Heart left ventricle (tissue), 16 donors: Measurements from ENCODE around the gene RBM15. TPM values are rescaled to one million over a fixed set of nuclear protein-coding genes. Genes with fewer than 3 reads are reported as not detected.
A peak's percentile ranks its signal among the peaks of the same experiment; 100 is the strongest.

ENCODE experiments used
- ATAC-seq, 4 donors: fragments of 200-7000 bp; cut with Tn5 transposase; one replicate each; pipeline ENCODE4 v1.9.1; 2020 to 2022; ENCODE audit warnings: moderate library complexity in 4 of 4, mild to moderate bottlenecking in 3 of 4, moderate number of reproducible peaks in 1 of 4
- DNase-seq, 5 donors: peaks; one replicate each; pipeline ENCODE4 v3.0.0-alpha.2; 2020
- H3K27ac ChIP-seq, 12 donors: fragments of 200-600 bp; sonication (generic) in 4 of 12; one replicate each; pipeline versions ENCODE4 v1.5.0 to v1.8.0; 2016 to 2022; ENCODE audit warnings: mild to moderate bottlenecking in 2 of 12
- H3K27me3 ChIP-seq, 9 donors: fragments of 200-600 bp; sonication (generic) in 2 of 9; one replicate each; pipeline versions ENCODE4 v1.5.1 to v1.8.0; 2016 to 2022; ENCODE audit warnings: mild to moderate bottlenecking in 3 of 9
- H3K36me3 ChIP-seq, 9 donors: fragments of 200-600 bp; sonication (generic) in 2 of 9; one replicate each; pipeline versions ENCODE4 v1.5.0 to v1.8.0; 2018 to 2022; ENCODE audit warnings: mild to moderate bottlenecking in 2 of 9
- H3K4me1 ChIP-seq, 12 donors: fragments of 200-600 bp; sonication (generic) in 4 of 12; one replicate each; pipeline versions ENCODE4 v1.5.0 to v1.8.0; 2016 to 2022; ENCODE audit warnings: mild to moderate bottlenecking in 3 of 12
- H3K4me3 ChIP-seq, 12 donors: fragments of 200-600 bp; sonication (generic) in 4 of 12; one replicate each; pipeline versions ENCODE4 v1.5.0 to v1.8.0; 2017 to 2022; ENCODE audit warnings: mild to moderate bottlenecking in 9 of 12, moderate library complexity in 4 of 12
- H3K9me3 ChIP-seq, 12 donors: fragments of 200-600 bp; sonication (generic) in 4 of 12; one replicate each; pipeline versions ENCODE4 v1.5.0 to v1.8.0; 2016 to 2022; ENCODE audit warnings: mild to moderate bottlenecking in 1 of 12
- CTCF ChIP-seq, 12 donors: fragments of 200-600 bp; sonication (generic) in 4 of 12; IDR thresholded peaks; one replicate each; pipeline versions ENCODE4 v1.5.0 to v1.8.0; 2018 to 2022; ENCODE audit warnings: antibody characterized with exemption in 12 of 12, mild to moderate bottlenecking in 5 of 12
- POLR2A ChIP-seq, 2 donors: fragments of 450-650 bp; IDR thresholded peaks; one replicate each; pipeline ENCODE4 v1.6.1; 2017; ENCODE audit warnings: antibody characterized with exemption in 2 of 2, mild to moderate bottlenecking in 2 of 2, moderate library complexity in 2 of 2
- WGBS, 4 donors: extraction: QIAGEN DNeasy Blood & Tissue Kit in 2 of 4; methylation state at CpG; one replicate each; pipeline versions ENCODE4 v1.1.5 to v1.1.7; 2013 to 2018; 5-methylcytosine and 5-hydroxymethylcytosine counted together
- intact Hi-C, 10 donors: fragments of 100-400 bp; cut with DNase I; formaldehyde crosslinking; loops; one replicate each; pipeline versions ENCODE4 v1.11.1 to v1.14.2; 2022
- polyA plus RNA-seq, 2 donors: library from polyadenylated mRNA; stranded (reverse); fragments of 200-250 nt; gene quantifications; one replicate each; pipeline ENCODE4 v1.2.3, GENCODE V29; 2013
- total RNA-seq, 9 donors: library from RNA; depleted of rRNA in 2 of 9; stranded (reverse); fragments of >200 nt in 2 of 9; fragmentation: NEBNext Ultra II Directional in 3 of 9; extraction: Animal tissue kit (Norgen Biotek cat#: 25700) in 3 of 9; gene quantifications; one replicate each; pipeline versions ENCODE4 v1.1.0 to v1.2.4, GENCODE V29; 2016 to 2023
- donor health status: ischemic (EF 13 %, LVEDD 7.1; RV severe dilation, severe dysfunction).
- donor health status: healthy with polysubstance abuse.
- donor health status: DM: no; HTN: yes; CAD: no.
- donor health status: DM: no; HTN: no; CAD: no.
- donor health status: ischemic (EF 25% LVEDD 6.9; RV normal size, moderate dysfunction).
- donor health status: ischemic (EF 25% LVEDD 5.7; RV mildly dilated, moderate dysfunction).
- donor health status: healthy.
- donor health status: DM: yes; HTN: yes; CAD: no.
- donor health status: ischemic (EF 35%, LVEDD 5.7; RV mildly dilated, moderate dysfunction).
- donor health status: nonischemic (EF 11% LVEDD 7.7; RV severe dilation, severe dysfunction).
- donor health status: DM: yes; HTN: yes; CAD: no.
- donor health status: PGD.
- donor health status: ischemic (EF 29% LVEDD 5.4; RV normal size, mild dysfunction).
- donor health status: nonischemic (EF 23%, LVEDD 6.1; RV moderate dilation, normal function).

The RBM15 gene
- total and polyA plus RNA-seq, 11 donors = 4.6 to 24.4 (median 16.3) TPM

- intact Hi-C loops = loop anchor here in 2 of 10 donors (10.0 kb wide), 2 partner anchors 148 to 262 kb away; no protein-coding TSS in a partner anchor
- 67 to 75% (median 71%) methylated on average over 2 of the region's 2 CpGs for WGBS, 4 donors
Observed at GRCh38 chr1:110316735-110317134, 22.4 kb upstream of the RBM15 start.

DNA sequence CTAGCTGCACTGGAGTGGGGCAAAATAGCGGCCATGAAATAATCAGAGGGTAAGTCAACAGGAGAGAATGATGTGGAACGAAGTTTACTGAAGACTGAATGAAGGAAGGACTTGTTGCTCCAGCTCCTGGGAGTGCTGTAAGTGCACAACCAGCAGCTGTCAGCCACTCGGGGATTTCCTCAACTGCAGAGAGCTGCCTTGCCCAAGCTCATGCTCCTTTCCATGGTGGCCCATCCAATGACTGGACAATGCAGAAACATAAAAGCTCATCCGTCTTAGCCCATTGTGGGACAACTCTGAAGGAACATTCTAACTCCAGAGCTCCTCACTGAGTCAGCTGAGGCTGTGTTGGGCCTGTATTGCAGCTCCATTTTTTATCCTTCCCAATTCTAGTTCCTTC, 21.1 kb upstream of the RBM15 start:
- no peak for ATAC-seq
- no peaks in the 10 kb centered on the region for H3K4me1 ChIP-seq
- no peaks in the 10 kb centered on the region for H3K27me3 ChIP-seq
- no peak for TF ChIP-seq CTCF (IDR thresholded peaks at IDR 0.05)
- no peak for TF ChIP-seq POLR2A (IDR thresholded peaks at IDR 0.05)
- H3K36me3 ChIP-seq = no peaks in the 10 kb centered on the region
- intact Hi-C loops = loop anchor here in 2 of 10 donors (10.0 kb wide), 2 partner anchors 147 to 263 kb away; no protein-coding TSS in a partner anchor
- no peak overlapping the region for H3K27ac ChIP-seq
- H3K4me3 ChIP-seq = no peak overlapping the region
- WGBS, 4 donors = 85 to 88% (median 87%) methylated on average over 4 of the region's 4 CpGs
- DNase-seq = no peak
- no peaks in the 10 kb centered on the region for H3K9me3 ChIP-seq

More at GRCh38 chr1:110316735-110317134, 22.4 kb upstream of the RBM15 start:
- Histone ChIP-seq H3K9me3 (no peaks in the 10 kb centered on the region), H3K4me1 (peaks cover 0 to 10% (median 8%) of the 10 kb centered on the region in 12 donors), H3K27ac (no peak overlapping the region), H3K36me3 (no peaks in the 10 kb centered on the region), H3K27me3 (no peaks in the 10 kb centered on the region), H3K4me3 (no peak overlapping the region)
- TF ChIP-seq POLR2A (IDR thresholded peaks at IDR 0.05) (no peak), CTCF (IDR thresholded peaks at IDR 0.05) (no peak)
- ATAC-seq (no peak), DNase-seq (no peak)

- intact Hi-C loops = loop anchor here in 2 of 10 donors (10.0 kb wide), 2 partner anchors 145 to 265 kb away; no protein-coding TSS in a partner anchor
- peak in 1 of 4 donors; percentile 27 for ATAC-seq
Observed at GRCh38 chr1:110319332-110320167, 19.6 kb upstream of the RBM15 start.

More at GRCh38 chr1:110319332-110320167, 19.6 kb upstream of the RBM15 start:
- TF ChIP-seq CTCF (IDR thresholded peaks at IDR 0.05) = no peak
- no peak for TF ChIP-seq POLR2A (IDR thresholded peaks at IDR 0.05)
- Histone ChIP-seq H3K4me3 (no peak overlapping the region), H3K27me3 (no peaks in the 10 kb centered on the region), H3K9me3 (no peaks in the 10 kb centered on the region), H3K4me1 (no peaks in the 10 kb centered on the region), H3K36me3 (no peaks in the 10 kb centered on the region), H3K27ac (no peak overlapping the region)
- WGBS, 4 donors = 67 to 83% (median 73%) methylated on average over 4 of the region's 4 CpGs
- no peak for DNase-seq
